Gastrocnemius medialis (tissue), 4 donors: ENCODE data around the gene HDAC10. TPM values are rescaled to one million over a fixed set of nuclear protein-coding genes. Genes with fewer than 3 reads are reported as not detected.

Source experiments
- ATAC-seq, 2 donors: fragments of 150-250 bp; one replicate each; pipeline ENCODE4 v1.9.1; 2016
- DNase-seq, 2 donors: peaks; one replicate each; pipeline ENCODE4 v3.0.0-alpha.2; 2019
- H3K27ac ChIP-seq, 4 donors: fragments of 200-600 bp; sonication (generic); 1 replicate in 1 of 4; 2 replicates in 3 of 4; pipeline ENCODE4 v1.5.1; 2016 to 2018; ENCODE audit warnings: mild to moderate bottlenecking in 2 of 4, moderate library complexity in 1 of 4
- H3K27me3 ChIP-seq, 3 donors: fragments of 200-600 bp; sonication (generic) in 2 of 3; 1 replicate in 1 of 3; 2 replicates in 2 of 3; pipeline versions ENCODE4 v1.5.1 to v1.6.0; 2016 to 2019; ENCODE audit warnings: mild to moderate bottlenecking in 1 of 3, moderate library complexity in 1 of 3
- H3K36me3 ChIP-seq, 2 donors: fragments of 200-600 bp; sonication (generic) in 1 of 2; one replicate each; pipeline ENCODE4 v1.5.1; 2017 to 2018
- H3K4me1 ChIP-seq, 2 donors: fragments of 200-600 bp; sonication (generic) in 1 of 2; one replicate each; pipeline ENCODE4 v1.5.1; 2016 to 2017; ENCODE audit warnings: mild to moderate bottlenecking in 2 of 2
- H3K4me3 ChIP-seq, 4 donors: fragments of 200-600 bp; sonication (generic) in 3 of 4; 1 replicate in 1 of 4; 2 replicates in 3 of 4; pipeline ENCODE4 v1.5.1; 2016 to 2019; ENCODE audit warnings: mild to moderate bottlenecking in 2 of 4
- H3K9me3 ChIP-seq, 3 donors: fragments of 200-600 bp; sonication (generic) in 2 of 3; 1 replicate in 1 of 3; 2 replicates in 2 of 3; pipeline ENCODE4 v1.5.1; 2016 to 2019
- POLR2A ChIP-seq, 2 donors: fragments of 450-650 bp; IDR thresholded peaks; one replicate each; pipeline ENCODE4 v1.6.1; 2017; ENCODE audit warnings: antibody characterized with exemption in 2 of 2, mild to moderate bottlenecking in 2 of 2, moderate library complexity in 2 of 2
- in situ Hi-C, 4 donors: fragments of 200-750 bp; cut with MboI; loops; one replicate each; pipeline versions ENCODE4 v1.15.0 to v1.8.0; 2017; ENCODE audit warnings: low sequenced_read_pairs in 4 of 4
- intact Hi-C: fragments of 100-400 bp; cut with DNase I; formaldehyde crosslinking; loops from one replicate; pipeline ENCODE4 v1.15.1; 2023; ENCODE audit warnings: low total_unique reads
- total RNA-seq, 4 donors: library from RNA; depleted of rRNA; stranded (reverse); fragments of >200 nt; gene quantifications; one replicate each; pipeline versions ENCODE4 v1.1.0 to v1.2.3, GENCODE V29; 2016
- TF ChIP-seq, protein P1 (sequence below), 5 experiments: fragments of 450-650 bp in 3 of 5; fragments of 200-600 bp in 2 of 5; sonication (generic) in 2 of 5; IDR thresholded peaks in 4 of 5; conservative IDR thresholded peaks in 1 of 5; 1 replicate in 4 of 5; 2 replicates in 1 of 5; pipeline ENCODE4 v1.5.1; 2016 to 2019; ENCODE audit warnings: antibody characterized with exemption in 5 of 5, mild to moderate bottlenecking in 3 of 5, moderate library complexity in 3 of 5

The HDAC10 gene
- total RNA-seq, 4 donors from 2014 or later: 4.1 to 24.9 (median 8.6) TPM

DNA sequence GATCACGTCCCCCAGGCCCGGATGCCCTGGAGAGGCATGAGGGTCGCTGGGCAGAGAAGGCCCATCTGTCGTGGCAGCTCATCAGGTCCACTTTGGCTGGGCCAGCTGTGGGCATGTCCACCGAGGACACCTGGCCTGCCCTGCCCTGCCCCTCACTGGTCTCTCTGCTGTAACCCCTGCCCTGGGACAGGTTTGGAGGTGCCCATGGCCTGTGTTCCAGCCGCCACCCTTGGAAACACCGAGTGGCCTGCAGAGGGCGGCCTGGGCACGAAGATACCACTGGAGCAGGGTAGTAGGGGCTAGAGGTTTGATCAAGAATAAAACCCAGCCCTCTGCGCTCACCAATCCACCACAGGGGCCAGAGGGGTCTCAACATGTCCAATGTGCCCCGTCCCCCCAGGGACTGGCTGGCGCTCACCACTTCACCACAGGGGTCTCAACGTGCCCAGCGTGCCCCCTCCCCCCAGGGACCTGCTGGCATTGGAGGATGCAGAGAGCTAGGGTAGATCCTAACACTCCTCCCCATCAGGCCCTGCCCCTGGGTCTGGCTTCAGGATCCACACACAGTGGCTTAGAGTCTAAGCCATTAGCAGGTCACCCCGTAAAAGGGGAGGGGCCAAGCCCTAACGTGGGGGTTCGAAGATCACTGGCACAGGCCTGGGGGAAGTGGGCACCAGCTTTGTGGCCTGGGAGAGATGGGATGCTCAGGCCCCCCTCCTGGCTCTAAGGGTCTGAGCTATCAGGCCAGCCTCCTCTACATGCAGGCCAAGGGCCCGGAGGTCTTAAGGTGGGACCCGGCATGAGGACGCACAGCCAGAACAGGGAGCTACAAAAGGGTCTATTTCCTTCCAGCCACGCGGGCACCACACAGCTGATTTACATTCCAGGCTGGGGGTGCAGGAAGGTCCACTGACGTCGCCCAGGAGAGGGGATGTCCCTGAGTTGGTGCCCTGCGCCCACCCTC lies 1.3 kb upstream of the HDAC10 start:
- Histone ChIP-seq H3K27ac (peak overlapping the region; percentile 62 to 97 (median 75)), H3K4me3 (peak overlapping the region in 1 of 4 donors; percentile 59), H3K4me1 (peaks cover 27 to 40% of the 10 kb centered on the region in 2 donors), H3K36me3 (peaks cover 0 to 12% of the 10 kb centered on the region in 2 donors), H3K27me3 (no peaks in the 10 kb centered on the region), H3K9me3 (no peaks in the 10 kb centered on the region)
- DNase-seq (peak; percentile 57 to 76), ATAC-seq (peak; percentile 55 to 63)
- TF ChIP-seq POLR2A (IDR thresholded peaks at IDR 0.05): no peak
- TF ChIP-seq, protein P1, sequence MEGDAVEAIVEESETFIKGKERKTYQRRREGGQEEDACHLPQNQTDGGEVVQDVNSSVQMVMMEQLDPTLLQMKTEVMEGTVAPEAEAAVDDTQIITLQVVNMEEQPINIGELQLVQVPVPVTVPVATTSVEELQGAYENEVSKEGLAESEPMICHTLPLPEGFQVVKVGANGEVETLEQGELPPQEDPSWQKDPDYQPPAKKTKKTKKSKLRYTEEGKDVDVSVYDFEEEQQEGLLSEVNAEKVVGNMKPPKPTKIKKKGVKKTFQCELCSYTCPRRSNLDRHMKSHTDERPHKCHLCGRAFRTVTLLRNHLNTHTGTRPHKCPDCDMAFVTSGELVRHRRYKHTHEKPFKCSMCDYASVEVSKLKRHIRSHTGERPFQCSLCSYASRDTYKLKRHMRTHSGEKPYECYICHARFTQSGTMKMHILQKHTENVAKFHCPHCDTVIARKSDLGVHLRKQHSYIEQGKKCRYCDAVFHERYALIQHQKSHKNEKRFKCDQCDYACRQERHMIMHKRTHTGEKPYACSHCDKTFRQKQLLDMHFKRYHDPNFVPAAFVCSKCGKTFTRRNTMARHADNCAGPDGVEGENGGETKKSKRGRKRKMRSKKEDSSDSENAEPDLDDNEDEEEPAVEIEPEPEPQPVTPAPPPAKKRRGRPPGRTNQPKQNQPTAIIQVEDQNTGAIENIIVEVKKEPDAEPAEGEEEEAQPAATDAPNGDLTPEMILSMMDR (IDR thresholded peaks at IDR 0.05 in 4 of 5, conservative IDR thresholded peaks at IDR 0.05 in 1 of 5): peak; percentile 66 to 82 (median 75)
- intact Hi-C loops (loop anchor here (1.0 to 5.0 kb wide), 2 partner anchors 16 to 40 kb away; no protein-coding TSS in a partner anchor), in situ Hi-C loops (loop anchor here in 2 of 4 donors (10.0 kb wide), 2 partner anchors 72 to 82 kb away; partner anchors contain the start of gene DENND6B (in 1 of the 2))

DNA sequence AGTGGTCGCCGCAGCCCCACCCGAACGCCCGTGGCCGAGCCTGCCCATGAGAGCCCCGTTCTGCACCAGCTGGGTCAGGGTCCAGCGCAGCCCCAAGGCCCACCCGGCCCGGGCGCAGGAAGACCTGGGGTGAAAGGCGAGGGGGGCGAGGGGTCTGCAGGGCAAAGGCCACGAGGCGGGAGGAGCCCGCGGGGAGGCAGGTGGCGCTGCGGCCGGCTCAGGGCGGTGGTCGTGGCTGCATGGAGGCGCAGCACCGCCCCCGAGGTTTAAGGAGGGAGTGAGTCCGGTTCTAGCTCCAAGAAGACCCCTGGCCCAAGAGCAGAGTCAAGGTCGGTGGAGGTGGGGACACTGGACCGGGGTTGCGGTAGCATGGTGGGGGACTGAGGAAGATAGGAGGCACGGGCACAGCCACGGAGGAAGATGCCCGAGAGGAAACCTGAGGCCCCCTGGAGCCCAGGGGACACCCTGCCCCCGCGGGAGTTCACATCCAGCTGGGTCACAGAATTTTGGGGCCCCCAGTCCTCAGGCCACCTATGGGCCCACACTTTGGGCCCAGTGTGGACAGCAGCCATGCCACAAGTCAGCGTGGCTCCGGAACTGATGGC lies 514 bp upstream of the HDAC10 start:
- intact Hi-C loops (loop anchor here (1.0 to 5.0 kb wide), 2 partner anchors 17 to 39 kb away; no protein-coding TSS in a partner anchor), in situ Hi-C loops (loop anchor here in 2 of 4 donors (10.0 kb wide), 2 partner anchors 73 to 83 kb away; partner anchors contain the start of gene DENND6B (in 1 of the 2))
- H3K4me1 ChIP-seq: peaks cover 19 to 32% of the 10 kb centered on the region in 2 donors
- no peaks in the 10 kb centered on the region for H3K27me3 ChIP-seq
- peak overlapping the region; percentile 59 to 68 (median 62) for H3K4me3 ChIP-seq
- TF ChIP-seq POLR2A (IDR thresholded peaks at IDR 0.05): no peak
- peak overlapping the region; percentile 62 to 97 (median 75) for H3K27ac ChIP-seq
- H3K36me3 ChIP-seq: peaks cover 0 to 12% of the 10 kb centered on the region in 2 donors
- no peak for ATAC-seq
- DNase-seq: no peak
- H3K9me3 ChIP-seq: no peaks in the 10 kb centered on the region

DNA sequence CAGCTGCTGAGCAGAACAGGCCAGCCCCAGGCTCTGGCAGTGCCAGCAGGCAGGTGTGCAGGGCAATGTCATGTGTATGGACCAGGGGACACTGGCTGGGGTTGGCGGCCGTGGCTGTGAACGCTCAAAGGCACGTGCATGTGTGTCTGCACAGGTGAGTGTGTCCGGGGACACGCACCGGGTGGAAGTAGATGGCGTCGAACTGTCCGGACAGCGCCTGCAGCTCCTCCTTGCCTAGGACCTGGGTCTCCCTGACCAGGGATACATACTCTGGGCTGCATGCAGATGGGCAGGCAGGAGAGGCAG lies 863 bp downstream of the HDAC10 start:
- in situ Hi-C loops (loop anchor here in 2 of 4 donors (10.0 kb wide), 2 partner anchors 75 to 85 kb away; partner anchors contain the start of gene DENND6B (in 1 of the 2)), intact Hi-C loops (loop anchor here (5.0 kb wide), 1 partner anchor 38 kb away; no protein-coding TSS in a partner anchor)
- Histone ChIP-seq H3K36me3 (peaks cover 0 to 15% of the 10 kb centered on the region in 2 donors), H3K9me3 (no peaks in the 10 kb centered on the region), H3K4me1 (peaks cover 22 to 36% of the 10 kb centered on the region in 2 donors), H3K27ac (peak overlapping the region; percentile 62 to 97 (median 75)), H3K27me3 (no peaks in the 10 kb centered on the region), H3K4me3 (peak overlapping the region in 3 of 4 donors; percentile 59 to 66 (median 59))
- no peak for ATAC-seq
- TF ChIP-seq, protein P1 (IDR thresholded peaks at IDR 0.05 in 4 of 5, conservative IDR thresholded peaks at IDR 0.05 in 1 of 5): no peak
- no peak for TF ChIP-seq POLR2A (IDR thresholded peaks at IDR 0.05)
- DNase-seq: peak in 1 of 2 donors; percentile 54

DNA sequence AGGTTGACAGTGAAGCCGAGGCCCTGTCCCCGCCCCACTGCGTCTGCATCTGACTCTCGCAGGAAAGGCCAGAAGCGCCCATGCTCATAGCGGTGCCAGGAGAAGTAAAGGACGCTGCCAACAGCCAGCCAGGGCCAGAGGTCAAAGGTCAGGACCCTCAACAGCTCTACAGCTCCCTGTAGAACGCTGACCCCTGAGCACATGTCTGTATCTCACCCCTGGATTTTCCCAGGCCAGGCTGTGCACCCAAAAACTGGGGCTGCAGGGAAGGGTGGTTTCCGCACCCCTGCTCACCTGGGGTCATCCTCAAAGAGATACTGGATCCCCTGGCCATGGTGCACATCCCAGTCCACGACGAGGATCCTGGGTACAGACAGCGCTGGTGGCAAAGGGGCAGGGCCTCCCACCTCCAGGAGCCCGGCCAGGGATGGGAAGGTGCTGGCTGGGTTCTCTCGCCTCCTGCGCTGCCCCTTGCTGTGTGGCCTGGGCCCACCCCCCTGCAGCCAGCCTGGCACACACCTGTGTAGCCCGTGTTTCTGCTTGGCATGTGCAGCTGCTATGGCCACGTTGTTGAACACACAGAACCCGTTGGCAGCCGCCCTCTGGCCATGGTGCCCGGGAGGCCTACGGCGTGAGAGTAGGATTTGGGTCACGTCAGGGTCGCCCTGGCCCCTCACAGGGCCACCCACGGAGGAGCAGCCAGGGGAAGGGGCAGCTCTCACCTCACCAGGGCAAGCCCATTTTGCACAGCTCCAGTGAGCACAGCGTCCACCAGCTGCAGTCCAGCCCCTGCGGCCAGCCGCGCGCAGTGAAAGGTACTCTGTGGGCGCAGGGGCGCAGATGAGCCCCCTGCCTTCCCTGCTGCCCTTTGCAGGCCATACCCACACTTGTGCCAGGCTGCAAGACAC lies 1.5 kb downstream of the HDAC10 start:
- Histone ChIP-seq H3K9me3 (no peaks in the 10 kb centered on the region), H3K4me3 (no peak overlapping the region), H3K27me3 (no peaks in the 10 kb centered on the region), H3K36me3 (peaks cover 0 to 12% of the 10 kb centered on the region in 2 donors), H3K27ac (peak overlapping the region in 3 of 4 donors; percentile 30 to 97 (median 62)), H3K4me1 (peaks cover 22 to 37% of the 10 kb centered on the region in 2 donors)
- TF ChIP-seq POLR2A (IDR thresholded peaks at IDR 0.05): no peak
- no peak for ATAC-seq
- no peak for DNase-seq
- intact Hi-C loops: loop anchor here (5.0 kb wide), 1 partner anchor 37 kb away; no protein-coding TSS in a partner anchor
- in situ Hi-C loops: loop anchor here in 2 of 4 donors (10.0 kb wide), 2 partner anchors 75 to 85 kb away; partner anchors contain the start of gene DENND6B (in 1 of the 2)
